Dermis blood vessel endothelial cell (primary cell): ENCODE data around the gene PPP4R2. TPM values are rescaled to one million over a fixed set of nuclear protein-coding genes. Genes with fewer than 3 reads are reported as not detected.

ENCODE experiments used
- total RNA-seq: library from RNA; depleted of rRNA; stranded (reverse); fragments of >200 nt; gene quantifications from 2 replicates; pipeline ENCODE4 v1.2.3, GENCODE V29; 2014

The PPP4R2 gene
- total RNA-seq, 1 donor from 2014 or later, result 91.4 TPM

Other genes starting within 250 kb of the PPP4R2 start
- gene SHQ1, start 148.4 kb upstream of the PPP4R2 start, total RNA-seq, result 19.6 and 22.7 TPM in 2 replicates
- gene GXYLT2, start 108.8 kb upstream of the PPP4R2 start, total RNA-seq, result under 0.01 and 0.09 TPM in 2 replicates
- 5.2 and 9.7 TPM in 2 replicates for gene EBLN2, start 64.8 kb downstream of the PPP4R2 start, total RNA-seq